Psoas muscle (tissue), 8 donors: ENCODE measurements around the gene GUCA1C. TPM values are rescaled to one million over a fixed set of nuclear protein-coding genes. Genes with fewer than 3 reads are reported as not detected.

Experiments
- ATAC-seq, 4 donors: fragments of 200-7000 bp; cut with Tn5 transposase; one replicate each; pipeline ENCODE4 v1.9.1; 2020; ENCODE audit warnings: moderate library complexity in 3 of 4, mild to moderate bottlenecking in 2 of 4
- DNase-seq, 2 donors: peaks; one replicate each; pipeline ENCODE4 v3.0.0-alpha.2; 2020
- H3K27ac ChIP-seq: fragments of 200-600 bp; one replicate; pipeline ENCODE4 v1.8.0; 2022
- H3K27me3 ChIP-seq, 3 donors: fragments of 200-600 bp in 1 of 3; one replicate each; pipeline versions ENCODE4 v1.6.1 to v1.8.0; 2013 to 2022; ENCODE audit warnings: low read length in 2 of 3, mild to moderate bottlenecking in 2 of 3, moderate library complexity in 1 of 3; ENCODE audit not compliant: insufficient read depth in 3 of 3
- H3K36me3 ChIP-seq, 2 donors: fragments of 200-600 bp in 1 of 2; one replicate each; pipeline versions ENCODE4 v1.6.1 to v1.8.0; 2013 to 2022; ENCODE audit warnings: low read depth in 1 of 2, mild to moderate bottlenecking in 1 of 2, moderate library complexity in 1 of 2; ENCODE audit not compliant: insufficient read depth in 1 of 2
- H3K4me1 ChIP-seq: fragments of 200-600 bp; one replicate; pipeline ENCODE4 v1.8.0; 2022
- H3K4me3 ChIP-seq: fragments of 200-600 bp; one replicate; pipeline ENCODE4 v1.8.0; 2022; ENCODE audit warnings: mild to moderate bottlenecking
- H3K9me3 ChIP-seq: fragments of 200-600 bp; one replicate; pipeline ENCODE4 v1.8.0; 2022
- WGBS, 3 donors: extraction: QIAGEN DNeasy Blood & Tissue Kit; methylation state at CpG; one replicate each; pipeline versions ENCODE4 v1.1.6 to v1.1.7; 2013; 5-methylcytosine and 5-hydroxymethylcytosine counted together
- intact Hi-C, 2 donors: fragments of 100-400 bp; cut with DNase I; formaldehyde crosslinking; loops; one replicate each; pipeline versions ENCODE4 v1.11.0 to v1.14.2; 2022
- polyA plus RNA-seq, 3 donors: library from polyadenylated mRNA; stranded (reverse); fragments of 200-250 nt; gene quantifications; one replicate each; pipeline ENCODE4 v1.2.3, GENCODE V29; 2013
- total RNA-seq, 4 donors: library from RNA; stranded (reverse); fragmentation: NEBNext Ultra II Directional in 2 of 4; extraction: Animal tissue kit (Norgen Biotek cat#: 25700) in 2 of 4; gene quantifications; one replicate each; pipeline versions ENCODE4 v1.2.1 to v1.2.4, GENCODE V29; 2021 to 2023
- TF ChIP-seq, protein P1 (sequence below): fragments of 200-600 bp; IDR thresholded peaks from one replicate; pipeline ENCODE4 v1.8.0; 2022; ENCODE audit warnings: antibody characterized with exemption
- donor health status: healthy with polysubstance abuse.
- donor health status: DM: no; HTN: no; CAD: no; lungs with moderate emphysema.
- donor health status: Bipolar disorder and iron deficiency.
- donor health status: healthy.
- donor health status: DM: yes; HTN: yes; CAD: no.
- donor health status: DM: no; HTN: no; CAD: no.
- donor health status: DM: no; HTN: no; CAD: no.
- donor health status: DM: yes; HTN: yes; CAD: no.

The GUCA1C gene
- total and polyA plus RNA-seq, 7 donors = not detected

DNA sequence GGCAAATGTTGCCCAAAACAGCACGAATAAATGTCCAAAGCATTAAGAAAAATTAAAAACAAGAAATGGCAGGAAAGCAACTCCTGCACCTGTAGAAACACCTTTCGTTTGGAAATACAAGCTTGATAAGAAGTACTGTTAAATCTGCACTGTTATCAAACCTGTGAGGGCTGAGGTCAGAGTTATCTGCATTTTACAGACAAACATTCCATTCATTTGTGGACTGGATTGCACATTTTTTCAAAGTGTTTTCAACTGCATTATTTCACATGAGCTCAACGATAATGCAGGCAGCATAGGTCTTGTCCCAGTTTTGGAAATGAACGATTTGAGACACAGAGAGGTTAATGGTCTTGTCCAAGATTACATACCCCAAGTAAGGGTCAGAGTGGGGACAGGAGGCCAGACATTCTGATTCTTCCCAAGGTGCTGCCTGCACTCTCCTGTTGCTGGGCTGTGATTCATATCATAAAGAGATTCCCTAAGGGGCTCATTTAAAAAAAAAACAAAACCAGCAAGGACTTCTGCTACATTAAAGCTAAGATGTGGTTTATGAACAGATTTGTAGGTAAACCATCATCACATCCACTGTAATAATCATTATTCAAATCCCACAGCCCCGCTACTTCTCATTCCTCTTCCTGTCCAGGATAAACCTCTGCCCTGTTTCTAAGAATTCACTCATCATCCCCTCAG, 13.0 kb downstream of the GUCA1C start:
- H3K36me3 ChIP-seq = no peaks in the 10 kb centered on the region
- no peak for ATAC-seq
- WGBS, 3 donors = 59 to 62% (median 59%) methylated on average over 5 of the region's 5 CpGs
- no peaks in the 10 kb centered on the region for H3K4me1 ChIP-seq
- no peak overlapping the region for H3K27ac ChIP-seq
- H3K9me3 ChIP-seq = no peaks in the 10 kb centered on the region
- no peak overlapping the region for H3K4me3 ChIP-seq
- TF ChIP-seq, protein P1, sequence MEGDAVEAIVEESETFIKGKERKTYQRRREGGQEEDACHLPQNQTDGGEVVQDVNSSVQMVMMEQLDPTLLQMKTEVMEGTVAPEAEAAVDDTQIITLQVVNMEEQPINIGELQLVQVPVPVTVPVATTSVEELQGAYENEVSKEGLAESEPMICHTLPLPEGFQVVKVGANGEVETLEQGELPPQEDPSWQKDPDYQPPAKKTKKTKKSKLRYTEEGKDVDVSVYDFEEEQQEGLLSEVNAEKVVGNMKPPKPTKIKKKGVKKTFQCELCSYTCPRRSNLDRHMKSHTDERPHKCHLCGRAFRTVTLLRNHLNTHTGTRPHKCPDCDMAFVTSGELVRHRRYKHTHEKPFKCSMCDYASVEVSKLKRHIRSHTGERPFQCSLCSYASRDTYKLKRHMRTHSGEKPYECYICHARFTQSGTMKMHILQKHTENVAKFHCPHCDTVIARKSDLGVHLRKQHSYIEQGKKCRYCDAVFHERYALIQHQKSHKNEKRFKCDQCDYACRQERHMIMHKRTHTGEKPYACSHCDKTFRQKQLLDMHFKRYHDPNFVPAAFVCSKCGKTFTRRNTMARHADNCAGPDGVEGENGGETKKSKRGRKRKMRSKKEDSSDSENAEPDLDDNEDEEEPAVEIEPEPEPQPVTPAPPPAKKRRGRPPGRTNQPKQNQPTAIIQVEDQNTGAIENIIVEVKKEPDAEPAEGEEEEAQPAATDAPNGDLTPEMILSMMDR = no peak
- no peak for DNase-seq
- intact Hi-C loops = no loop called here
- H3K27me3 ChIP-seq = no peaks in the 10 kb centered on the region

DNA sequence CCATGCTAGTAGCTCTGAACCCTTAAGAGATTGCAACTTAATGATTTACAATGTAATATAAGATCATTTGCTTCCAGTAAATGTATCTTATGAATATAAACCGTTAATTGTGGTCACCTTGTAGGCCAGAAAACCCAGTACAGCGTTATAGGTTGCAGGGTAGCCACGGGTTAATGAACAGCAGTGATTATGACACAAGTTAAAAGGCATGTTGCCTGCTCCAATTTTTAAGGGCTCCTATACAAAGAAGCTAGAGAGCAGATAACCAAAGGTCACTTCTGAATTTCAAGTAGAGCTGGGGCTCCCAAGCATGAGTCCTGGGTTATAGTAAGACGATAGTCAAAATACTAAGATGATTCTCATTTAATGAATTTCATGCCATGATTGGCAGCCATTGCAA, 13.5 kb downstream of the GUCA1C start:
- ATAC-seq = no peak
- no peak overlapping the region for H3K27ac ChIP-seq

DNA sequence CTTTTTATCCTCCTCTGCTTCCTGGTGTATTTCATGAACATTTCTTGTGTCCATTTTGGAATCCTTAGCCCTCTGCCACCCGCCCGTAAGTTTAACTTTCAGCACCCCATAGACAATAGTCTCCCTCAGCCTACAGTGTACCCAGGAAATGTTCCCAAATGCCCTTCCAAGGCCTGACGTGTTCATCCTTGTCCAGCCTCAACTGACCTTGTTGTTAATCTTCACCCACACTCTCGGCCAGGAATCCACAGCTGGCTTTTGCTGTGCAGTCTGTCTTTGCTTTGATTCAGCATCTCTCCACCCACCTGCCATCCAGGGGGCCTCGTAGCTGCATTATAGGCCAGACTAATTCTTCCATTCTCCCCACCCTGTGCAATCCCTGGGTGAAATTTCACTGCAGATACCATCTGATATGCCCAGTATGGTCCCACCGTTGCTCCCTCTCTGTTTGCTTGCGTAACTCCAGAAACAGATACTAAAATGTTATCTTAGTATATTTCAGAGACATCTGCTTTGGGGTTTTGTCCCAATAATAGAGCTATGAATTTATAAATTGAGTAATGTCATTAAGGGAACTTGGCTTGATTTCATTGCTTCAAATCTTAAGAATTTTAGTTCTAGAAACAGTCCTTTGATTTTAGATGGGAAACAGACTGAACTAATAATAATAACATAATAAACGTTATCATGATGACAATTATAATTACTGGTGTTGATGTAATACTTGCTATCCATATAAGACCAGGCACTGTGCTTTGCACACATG, 16.6 kb downstream of the GUCA1C start:
- H3K27ac ChIP-seq = no peak overlapping the region
- 63 to 65% (median 64%) methylated on average over 8 of the region's 8 CpGs for WGBS, 3 donors
- H3K4me1 ChIP-seq = no peaks in the 10 kb centered on the region
- DNase-seq = no peak
- H3K27me3 ChIP-seq = no peaks in the 10 kb centered on the region
- no peak for ATAC-seq
- no peaks in the 10 kb centered on the region for H3K9me3 ChIP-seq
- no peaks in the 10 kb centered on the region for H3K36me3 ChIP-seq
- intact Hi-C loops = no loop called here
- H3K4me3 ChIP-seq = no peak overlapping the region
- TF ChIP-seq, protein P1 = no peak

More for the DNA sequence above, 13.5 kb downstream of the GUCA1C start:
- no peak for DNase-seq
- H3K9me3 ChIP-seq = no peaks in the 10 kb centered on the region
- intact Hi-C loops = no loop called here
- no peaks in the 10 kb centered on the region for H3K27me3 ChIP-seq
- H3K4me1 ChIP-seq = no peaks in the 10 kb centered on the region
- WGBS, 3 donors = 70 to 78% (median 72%) methylated on average over 4 of the region's 4 CpGs
- H3K4me3 ChIP-seq = no peak overlapping the region
- TF ChIP-seq, protein P1 = no peak
- H3K36me3 ChIP-seq = no peaks in the 10 kb centered on the region

DNA sequence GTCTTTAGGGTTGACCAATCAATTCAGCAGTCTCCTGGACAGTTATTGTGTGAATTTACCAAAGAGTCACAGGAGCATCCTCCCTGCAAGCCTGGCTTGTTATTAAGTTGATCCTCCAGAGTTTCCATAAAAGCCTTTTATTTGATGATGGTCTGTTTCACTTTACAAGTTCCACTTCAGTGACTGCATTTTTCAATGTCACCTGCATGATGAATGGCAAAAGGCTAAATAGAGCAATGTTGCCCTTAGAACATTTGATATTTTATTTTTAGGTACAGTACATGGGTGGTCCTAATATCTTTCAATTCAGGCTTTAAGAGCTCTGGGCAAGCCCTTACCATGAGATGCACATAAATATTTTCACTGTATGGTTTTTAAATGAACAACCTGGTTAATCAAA, 22.6 kb downstream of the GUCA1C start:
- H3K4me3 ChIP-seq = no peak overlapping the region
- H3K27ac ChIP-seq = no peak overlapping the region
- no peaks in the 10 kb centered on the region for H3K27me3 ChIP-seq
- intact Hi-C loops = no loop called here
- no peaks in the 10 kb centered on the region for H3K36me3 ChIP-seq
- H3K4me1 ChIP-seq = no peaks in the 10 kb centered on the region
- no peaks in the 10 kb centered on the region for H3K9me3 ChIP-seq
- no peak for DNase-seq
- ATAC-seq = no peak
- TF ChIP-seq, protein P1 = no peak
